Caco-2 (cell line): ENCODE results near the gene COL4A4. TPM values are rescaled to one million over a fixed set of nuclear protein-coding genes. Genes with fewer than 3 reads are reported as not detected.

ENCODE experiments used
- BruUV-seq: library from RNA; stranded (reverse); fragments of 400-500 nt; replicated peaks from 2 replicates; lab custom pipeline; 2021; lab: Mats Ljungman, UMichigan
- CTCF ChIA-PET: fragments of 300-600 bp; sonication (Branson Sonifier 250); formaldehyde crosslinking; loops from one replicate; lab custom pipeline; 2022; ENCODE audit warnings: antibody characterized with exemption; lab: Charles Lee
- POLR2A ChIA-PET: fragments of 300-600 bp; sonication (Branson Sonifier 250); formaldehyde crosslinking; loops from one replicate; lab custom pipeline; 2022; ENCODE audit warnings: antibody characterized with exemption; lab: Charles Lee
- DNase-seq, 2 experiments: peaks; one replicate each; pipeline versions ENCODE4 v3.0.0 to v3.0.0-alpha.2; 2020 to 2022
- H3K27me3 ChIP-seq: replicated peaks from 2 replicates; pipeline ENCODE4 v1.6.0; 2011; ENCODE audit warnings: low read length; ENCODE audit not compliant: control insufficient read depth, insufficient read depth
- H3K36me3 ChIP-seq: 2 replicates; pipeline ENCODE4 v1.5.1; 2011; ENCODE audit warnings: low read length; ENCODE audit not compliant: control insufficient read depth, insufficient read depth
- H3K4me1 ChIP-seq: fragments of 250-450 bp; sonication (Bioruptor Pico); 2 replicates; pipeline ENCODE4 v1.5.1; 2020; ENCODE audit warnings: mild to moderate bottlenecking
- H3K4me3 ChIP-seq: 2 replicates; pipeline ENCODE4 v1.5.1; 2011; ENCODE audit warnings: low read depth, mild to moderate bottlenecking, control low read depth, low read length
- H3K9me3 ChIP-seq: fragments of 250-450 bp; sonication (Bioruptor Pico); 2 replicates; pipeline ENCODE4 v1.5.1; 2020; ENCODE audit warnings: mild to moderate bottlenecking, moderate library complexity
- H3K27ac Mint-ChIP-seq: one replicate; pipeline ENCODE4 v1.8.0; 2022; ENCODE audit warnings: mixed read lengths; ENCODE audit not compliant: unreplicated experiment
- H3K27me3 Mint-ChIP-seq: one replicate; pipeline ENCODE4 v1.8.0; 2022; ENCODE audit warnings: mixed read lengths; ENCODE audit not compliant: insufficient read depth, unreplicated experiment
- H3K36me3 Mint-ChIP-seq: one replicate; pipeline ENCODE4 v1.8.0; 2022; ENCODE audit warnings: mild to moderate bottlenecking, mixed read lengths; ENCODE audit not compliant: insufficient read depth, unreplicated experiment
- H3K4me1 Mint-ChIP-seq: one replicate; pipeline ENCODE4 v1.8.0; 2022; ENCODE audit warnings: low read depth, mixed read lengths; ENCODE audit not compliant: unreplicated experiment
- H3K4me3 Mint-ChIP-seq: one replicate; pipeline ENCODE4 v1.8.0; 2022; ENCODE audit warnings: mild to moderate bottlenecking, moderate library complexity, mixed read lengths; ENCODE audit not compliant: unreplicated experiment
- H3K9me3 Mint-ChIP-seq: one replicate; pipeline ENCODE4 v1.8.0; 2022; ENCODE audit warnings: mixed read lengths; ENCODE audit not compliant: unreplicated experiment
- intact Hi-C: fragments of 100-400 bp; cut with micrococcal nuclease; formaldehyde crosslinking; loops from one replicate; pipeline ENCODE4 v1.10.0; 2022; ENCODE audit not compliant: unreplicated experiment
- total RNA-seq: library from RNA; stranded (reverse); gene quantifications from 2 replicates; pipeline ENCODE4 v1.2.3, GENCODE V29; 2022
- TF ChIP-seq, protein P1 (sequence below), 2 experiments: fragments of 200-600 bp in 1 of 2; IDR thresholded peaks; 1 replicate in 1 of 2; 2 replicates in 1 of 2; pipeline versions ENCODE4 v1.5.1 to v1.8.0; 2011 to 2022; ENCODE audit warnings: antibody characterized with exemption in 1 of 2, control low read depth in 1 of 2, inconsistent platforms in 1 of 2, low read depth in 1 of 2, low read length in 1 of 2, mild to moderate bottlenecking in 1 of 2, moderate library complexity in 1 of 2; ENCODE audit not compliant: insufficient read depth in 1 of 2, severe bottlenecking in 1 of 2, unreplicated experiment in 1 of 2

COL4A4 gene
- total RNA-seq, 1 experiment from 2014 or later, result 8.7 TPM

DNA sequence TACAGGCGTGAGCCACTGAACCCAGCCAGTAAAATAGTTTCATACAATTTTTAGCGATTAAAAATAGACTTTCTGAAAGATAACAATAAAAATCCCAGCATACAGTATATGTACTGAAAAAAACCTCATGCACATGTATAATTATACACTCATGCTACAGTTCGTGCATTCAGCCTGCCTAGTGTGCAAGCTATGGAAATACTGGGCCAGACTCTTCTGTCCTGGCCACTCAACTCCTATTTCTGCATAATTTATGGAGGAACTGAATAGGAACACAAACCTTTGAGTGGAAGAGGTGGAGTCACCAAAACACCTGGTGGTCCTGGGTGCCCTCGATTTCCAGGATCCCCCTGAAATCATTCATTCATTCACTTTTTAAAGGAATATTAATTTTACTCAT, 64.7 kb downstream of the COL4A4 start:
- TF ChIP-seq, protein P1, sequence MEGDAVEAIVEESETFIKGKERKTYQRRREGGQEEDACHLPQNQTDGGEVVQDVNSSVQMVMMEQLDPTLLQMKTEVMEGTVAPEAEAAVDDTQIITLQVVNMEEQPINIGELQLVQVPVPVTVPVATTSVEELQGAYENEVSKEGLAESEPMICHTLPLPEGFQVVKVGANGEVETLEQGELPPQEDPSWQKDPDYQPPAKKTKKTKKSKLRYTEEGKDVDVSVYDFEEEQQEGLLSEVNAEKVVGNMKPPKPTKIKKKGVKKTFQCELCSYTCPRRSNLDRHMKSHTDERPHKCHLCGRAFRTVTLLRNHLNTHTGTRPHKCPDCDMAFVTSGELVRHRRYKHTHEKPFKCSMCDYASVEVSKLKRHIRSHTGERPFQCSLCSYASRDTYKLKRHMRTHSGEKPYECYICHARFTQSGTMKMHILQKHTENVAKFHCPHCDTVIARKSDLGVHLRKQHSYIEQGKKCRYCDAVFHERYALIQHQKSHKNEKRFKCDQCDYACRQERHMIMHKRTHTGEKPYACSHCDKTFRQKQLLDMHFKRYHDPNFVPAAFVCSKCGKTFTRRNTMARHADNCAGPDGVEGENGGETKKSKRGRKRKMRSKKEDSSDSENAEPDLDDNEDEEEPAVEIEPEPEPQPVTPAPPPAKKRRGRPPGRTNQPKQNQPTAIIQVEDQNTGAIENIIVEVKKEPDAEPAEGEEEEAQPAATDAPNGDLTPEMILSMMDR (IDR thresholded peaks at IDR 0.05; ENCODE audit: insufficient read depth in 1 of 2, low read depth in 1 of 2, low read length in 1 of 2, severe bottlenecking in 1 of 2, unreplicated experiment in 1 of 2), result no peak
- ChIA-PET POLR2A (no interaction called here), CTCF (no interaction called here)
- H3K27me3 Mint-ChIP-seq, result no peaks in the 10 kb centered on the region
- H3K4me3 Mint-ChIP-seq, result no peak overlapping the region
- no peaks in the 10 kb centered on the region for H3K36me3 Mint-ChIP-seq
- H3K9me3 ChIP-seq, result no peaks in the 10 kb centered on the region; the same call in 1 of the 2 replicates
- no peaks in the 10 kb centered on the region for H3K4me1 Mint-ChIP-seq
- no peak for DNase-seq
- H3K4me1 ChIP-seq, result no peaks in the 10 kb centered on the region
- no peaks in the 10 kb centered on the region for H3K36me3 ChIP-seq
- peaks cover 4% of the 10 kb centered on the region for H3K9me3 Mint-ChIP-seq
- intact Hi-C loops, result no loop called here
- H3K27ac Mint-ChIP-seq, result no peak overlapping the region
- no peaks in the 10 kb centered on the region for H3K27me3 ChIP-seq
- no peak overlapping the region for H3K4me3 ChIP-seq
- BruUV-seq, result no TSS peak

DNA sequence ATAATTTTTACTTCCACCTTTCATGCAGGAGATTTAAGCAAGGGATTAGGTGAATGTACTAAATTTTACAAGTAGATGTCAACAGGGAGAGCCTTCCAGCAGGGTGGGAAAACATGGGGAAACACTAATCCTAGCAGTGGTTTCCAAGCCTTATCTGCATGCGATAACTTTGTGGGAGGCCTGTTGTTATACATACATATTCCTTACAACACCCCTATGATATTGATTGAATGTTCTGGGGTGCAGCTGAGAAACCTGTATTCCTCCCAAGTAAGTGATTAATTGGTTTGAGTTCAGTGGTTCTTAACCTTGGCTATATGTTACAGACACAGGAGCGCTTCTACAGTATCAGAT, 65.9 kb downstream of the COL4A4 start:
- Mint-ChIP-seq H3K27me3 (no peaks in the 10 kb centered on the region), H3K4me1 (no peaks in the 10 kb centered on the region), H3K9me3 (peaks cover 16% of the 10 kb centered on the region), H3K36me3 (no peaks in the 10 kb centered on the region), H3K27ac (no peak overlapping the region), H3K4me3 (no peak overlapping the region)
- H3K4me1 ChIP-seq, result no peaks in the 10 kb centered on the region
- no TSS peak for BruUV-seq
- H3K4me3 ChIP-seq, result no peak overlapping the region
- POLR2A ChIA-PET, result interaction anchor here (0.6 kb wide), 1 partner anchor 1050 kb away, joined by 4 read pairs; no protein-coding TSS in a partner anchor
- H3K36me3 ChIP-seq, result no peaks in the 10 kb centered on the region
- intact Hi-C loops, result no loop called here
- H3K9me3 ChIP-seq, result no peaks in the 10 kb centered on the region; the same call in 1 of the 2 replicates
- TF ChIP-seq, protein P1 (IDR thresholded peaks at IDR 0.05; ENCODE audit: insufficient read depth in 1 of 2, low read depth in 1 of 2, low read length in 1 of 2, severe bottlenecking in 1 of 2, unreplicated experiment in 1 of 2), result no peak
- DNase-seq, result no peak
- H3K27me3 ChIP-seq, result no peaks in the 10 kb centered on the region
- CTCF ChIA-PET, result no interaction called here

DNA sequence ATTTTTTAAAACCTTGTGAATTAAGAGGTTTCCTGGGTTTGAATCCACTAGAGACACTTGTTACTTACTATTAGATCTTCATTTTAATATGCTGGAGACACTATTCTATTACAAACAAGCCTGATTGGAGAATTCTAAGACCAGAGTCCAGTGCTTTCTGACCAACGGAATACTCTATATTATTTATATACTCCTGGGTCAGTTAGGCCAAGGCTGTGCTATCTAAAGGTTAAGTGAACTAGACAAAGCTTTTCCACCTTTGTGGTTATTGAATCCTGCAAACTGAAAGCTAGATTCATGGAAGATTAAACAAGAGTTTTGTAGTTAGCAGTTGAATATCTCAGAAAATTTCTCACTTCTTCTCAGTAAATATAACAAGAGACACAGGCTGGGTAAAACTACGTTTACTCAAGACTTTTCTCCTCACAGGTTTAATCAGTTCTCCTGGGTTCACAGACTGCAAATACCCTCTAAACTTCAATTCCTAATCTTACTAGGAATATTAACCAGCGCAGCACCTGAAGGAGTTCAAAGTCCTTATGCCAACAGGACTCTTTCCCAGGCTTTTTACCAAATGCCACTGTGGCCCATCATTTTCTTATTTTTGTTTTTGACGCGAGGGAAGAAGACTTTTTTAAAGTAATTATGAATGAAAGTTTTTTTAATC, 66.4 kb downstream of the COL4A4 start:
- no TSS peak for BruUV-seq
- TF ChIP-seq, protein P1 (IDR thresholded peaks at IDR 0.05; ENCODE audit: insufficient read depth in 1 of 2, low read depth in 1 of 2, low read length in 1 of 2, severe bottlenecking in 1 of 2, unreplicated experiment in 1 of 2), result no peak

More for the DNA sequence above, 66.4 kb downstream of the COL4A4 start:
- CTCF ChIA-PET, result no interaction called here
- Mint-ChIP-seq H3K4me1 (no peaks in the 10 kb centered on the region), H3K27ac (no peak overlapping the region), H3K9me3 (peaks cover 18% of the 10 kb centered on the region), H3K36me3 (no peaks in the 10 kb centered on the region), H3K27me3 (no peaks in the 10 kb centered on the region), H3K4me3 (no peak overlapping the region)
- Histone ChIP-seq H3K4me3 (no peak overlapping the region), H3K27me3 (no peaks in the 10 kb centered on the region), H3K9me3 (no peaks in the 10 kb centered on the region; the same call in 1 of the 2 replicates), H3K36me3 (no peaks in the 10 kb centered on the region), H3K4me1 (no peaks in the 10 kb centered on the region)
- no peak for DNase-seq
- intact Hi-C loops, result no loop called here
- POLR2A ChIA-PET, result interaction anchor here (0.6 kb wide), 1 partner anchor 1051 kb away, joined by 4 read pairs; no protein-coding TSS in a partner anchor
